GM12891 (cell line): ENCODE data around the gene CYP4A22.

Experiments used
- POLR2A ChIP-seq: IDR thresholded peaks from 2 replicates; pipeline ENCODE4 v1.6.1; 2011; ENCODE audit warnings: low read depth, low read length, control low read depth
- POLR2AphosphoS5 ChIP-seq: IDR thresholded peaks from 2 replicates; pipeline ENCODE4 v1.6.1; 2011; ENCODE audit warnings: low read depth, low read length, control low read depth
- POU2F2 ChIP-seq: IDR thresholded peaks from 2 replicates; pipeline ENCODE4 v1.6.1; 2011; ENCODE audit warnings: low read depth, mild to moderate bottlenecking, control low read depth, low read length, moderate library complexity
- SPI1 ChIP-seq: IDR thresholded peaks from 2 replicates; pipeline ENCODE4 v1.6.1; 2011; ENCODE audit warnings: low read depth, low read length, control low read depth

DNA sequence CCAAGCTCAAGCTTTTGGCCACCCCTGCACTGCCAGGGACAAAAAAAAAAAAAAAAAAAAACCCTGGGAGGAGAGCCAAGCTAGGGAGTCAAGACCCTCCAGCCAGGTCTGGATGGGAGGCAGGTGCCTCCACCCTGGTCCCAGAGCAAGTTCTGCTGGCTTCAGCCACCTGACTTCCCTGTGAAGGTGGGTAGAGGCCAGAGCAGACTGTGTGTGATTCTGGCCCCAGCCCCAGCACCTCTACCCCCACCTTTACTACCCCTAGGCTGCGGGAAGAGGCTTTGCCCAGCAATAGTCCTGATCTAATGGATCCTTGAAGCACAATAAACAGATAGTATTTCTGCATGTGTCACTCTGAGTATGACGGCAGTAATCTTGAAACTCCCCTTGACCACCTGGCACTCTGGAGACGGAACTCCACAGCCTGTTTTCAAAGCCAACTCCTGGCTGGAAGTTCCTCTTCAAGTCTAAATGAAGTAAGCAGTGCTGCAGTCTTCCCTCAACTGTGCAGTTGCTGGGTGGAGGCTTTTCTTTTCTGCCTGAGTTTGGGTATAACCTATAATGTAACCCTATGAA is 42.8 kb downstream of the CYP4A22 start:
- TF ChIP-seq POLR2A (no peak), SPI1 (no peak), POU2F2 (no peak), POLR2AphosphoS5 (no peak)
